ENCODE results near the gene NIN.

The NIN gene

DNA sequence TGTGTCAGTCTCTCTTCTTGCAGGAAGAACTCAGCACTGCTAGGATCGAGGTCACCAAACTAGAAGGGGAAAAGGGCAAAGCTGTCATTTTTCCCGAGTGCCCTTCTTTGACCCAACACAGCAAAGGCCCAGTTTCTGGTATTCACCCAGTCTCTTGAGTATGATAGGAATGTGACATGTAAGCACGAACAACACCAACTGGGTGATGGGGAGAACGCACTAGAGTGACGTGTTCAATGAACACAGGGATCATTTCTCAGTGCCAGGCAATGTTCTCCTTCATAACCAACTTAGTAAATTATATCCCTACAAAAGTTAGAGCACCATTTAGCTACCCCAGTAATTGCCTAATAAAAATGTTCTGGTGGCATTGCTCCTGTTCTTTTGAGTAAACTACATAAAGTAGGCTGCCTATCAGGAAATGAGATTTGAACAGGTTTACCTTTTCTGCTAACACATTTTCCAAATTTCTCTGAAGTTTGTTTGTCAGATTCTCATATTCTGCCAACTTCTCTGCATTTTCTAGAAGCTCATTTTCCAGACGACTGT lies 64.5 kb downstream of the NIN start:
- no peak for TF ChIP-seq FOXP2 (optimal IDR thresholded peaks at IDR 0.05; ENCODE audit: borderline replicate concordance, extremely low read depth, extremely low read length, insufficient read depth)
- no peak for TF ChIP-seq POLR2AphosphoS5 (IDR thresholded peaks at IDR 0.05; ENCODE audit: low read depth, low read length)
- no peak for TF ChIP-seq TAF1 (IDR thresholded peaks at IDR 0.05; ENCODE audit: borderline replicate concordance, insufficient read depth, low read length)
- TF ChIP-seq SIN3A (IDR thresholded peaks at IDR 0.05; ENCODE audit: borderline replicate concordance, insufficient read depth, low read length), result no peak
- TF ChIP-seq, protein P1, sequence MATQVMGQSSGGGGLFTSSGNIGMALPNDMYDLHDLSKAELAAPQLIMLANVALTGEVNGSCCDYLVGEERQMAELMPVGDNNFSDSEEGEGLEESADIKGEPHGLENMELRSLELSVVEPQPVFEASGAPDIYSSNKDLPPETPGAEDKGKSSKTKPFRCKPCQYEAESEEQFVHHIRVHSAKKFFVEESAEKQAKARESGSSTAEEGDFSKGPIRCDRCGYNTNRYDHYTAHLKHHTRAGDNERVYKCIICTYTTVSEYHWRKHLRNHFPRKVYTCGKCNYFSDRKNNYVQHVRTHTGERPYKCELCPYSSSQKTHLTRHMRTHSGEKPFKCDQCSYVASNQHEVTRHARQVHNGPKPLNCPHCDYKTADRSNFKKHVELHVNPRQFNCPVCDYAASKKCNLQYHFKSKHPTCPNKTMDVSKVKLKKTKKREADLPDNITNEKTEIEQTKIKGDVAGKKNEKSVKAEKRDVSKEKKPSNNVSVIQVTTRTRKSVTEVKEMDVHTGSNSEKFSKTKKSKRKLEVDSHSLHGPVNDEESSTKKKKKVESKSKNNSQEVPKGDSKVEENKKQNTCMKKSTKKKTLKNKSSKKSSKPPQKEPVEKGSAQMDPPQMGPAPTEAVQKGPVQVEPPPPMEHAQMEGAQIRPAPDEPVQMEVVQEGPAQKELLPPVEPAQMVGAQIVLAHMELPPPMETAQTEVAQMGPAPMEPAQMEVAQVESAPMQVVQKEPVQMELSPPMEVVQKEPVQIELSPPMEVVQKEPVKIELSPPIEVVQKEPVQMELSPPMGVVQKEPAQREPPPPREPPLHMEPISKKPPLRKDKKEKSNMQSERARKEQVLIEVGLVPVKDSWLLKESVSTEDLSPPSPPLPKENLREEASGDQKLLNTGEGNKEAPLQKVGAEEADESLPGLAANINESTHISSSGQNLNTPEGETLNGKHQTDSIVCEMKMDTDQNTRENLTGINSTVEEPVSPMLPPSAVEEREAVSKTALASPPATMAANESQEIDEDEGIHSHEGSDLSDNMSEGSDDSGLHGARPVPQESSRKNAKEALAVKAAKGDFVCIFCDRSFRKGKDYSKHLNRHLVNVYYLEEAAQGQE (IDR thresholded peaks at IDR 0.05; ENCODE audit: insufficient read depth in 1 of 2, low read depth in 2 of 2, low read length in 2 of 2), result no peak

DNA sequence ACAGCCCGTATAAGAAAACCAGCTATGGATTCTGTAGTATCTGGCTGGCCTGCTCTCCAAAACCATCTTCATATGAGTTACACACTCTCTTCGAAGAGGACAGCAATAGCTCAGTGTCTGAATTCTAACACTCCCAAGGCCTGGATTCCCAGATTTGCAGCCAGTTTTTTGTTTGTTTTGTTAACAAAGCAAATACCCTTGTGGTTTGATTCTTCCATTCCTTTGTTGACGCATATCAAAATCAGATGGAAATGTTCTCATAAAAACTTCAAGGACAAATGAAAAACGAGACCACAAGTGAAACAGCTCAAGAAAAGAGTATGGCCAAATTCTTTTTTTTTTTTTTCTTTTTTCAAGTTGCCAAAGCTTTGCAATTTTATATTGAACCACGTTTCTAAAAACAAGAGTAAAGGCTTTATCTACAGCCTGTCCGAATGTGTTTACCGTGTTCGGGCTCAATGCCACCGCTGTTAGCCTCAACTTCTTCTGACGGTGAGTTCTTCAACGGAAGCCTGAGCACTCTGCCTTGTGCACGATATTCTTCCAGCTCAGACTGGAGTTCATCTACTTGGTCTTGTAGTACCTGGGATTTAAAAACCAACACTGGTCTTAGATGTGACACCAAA lies 67.5 kb downstream of the NIN start:
- TF ChIP-seq, protein P1 (IDR thresholded peaks at IDR 0.05; ENCODE audit: insufficient read depth in 1 of 2, low read depth in 2 of 2, low read length in 2 of 2), result no peak
- TF ChIP-seq FOXP2 (optimal IDR thresholded peaks at IDR 0.05; ENCODE audit: borderline replicate concordance, extremely low read depth, extremely low read length, insufficient read depth), result no peak
- no peak for TF ChIP-seq POLR2AphosphoS5 (IDR thresholded peaks at IDR 0.05; ENCODE audit: low read depth, low read length)
- no peak for TF ChIP-seq TAF1 (IDR thresholded peaks at IDR 0.05; ENCODE audit: borderline replicate concordance, insufficient read depth, low read length)
- TF ChIP-seq SIN3A (IDR thresholded peaks at IDR 0.05; ENCODE audit: borderline replicate concordance, insufficient read depth, low read length), result no peak

DNA sequence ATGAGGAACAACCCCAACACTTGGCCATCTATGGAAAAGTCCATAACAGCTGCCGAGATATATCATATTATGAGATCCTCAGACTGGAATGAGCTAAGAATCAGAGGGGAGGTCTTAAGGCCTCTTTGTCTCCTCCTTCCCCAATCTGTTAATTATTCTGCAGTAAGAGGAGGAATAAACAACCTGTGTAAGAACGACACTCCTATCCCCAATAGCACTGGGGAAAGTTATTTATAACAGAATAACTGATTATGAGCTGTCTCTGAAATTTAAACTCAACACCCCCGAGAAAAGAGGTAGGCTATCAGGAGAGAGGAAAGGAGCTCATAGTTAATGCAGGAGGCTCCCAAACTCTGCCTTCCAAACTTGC lies 68.0 kb downstream of the NIN start:
- TF ChIP-seq FOXP2 (optimal IDR thresholded peaks at IDR 0.05; ENCODE audit: borderline replicate concordance, extremely low read depth, extremely low read length, insufficient read depth) (no peak), POLR2AphosphoS5 (IDR thresholded peaks at IDR 0.05; ENCODE audit: low read depth, low read length) (no peak), TAF1 (IDR thresholded peaks at IDR 0.05; ENCODE audit: borderline replicate concordance, insufficient read depth, low read length) (no peak)
- TF ChIP-seq, protein P1 (IDR thresholded peaks at IDR 0.05; ENCODE audit: insufficient read depth in 1 of 2, low read depth in 2 of 2, low read length in 2 of 2), result no peak

DNA sequence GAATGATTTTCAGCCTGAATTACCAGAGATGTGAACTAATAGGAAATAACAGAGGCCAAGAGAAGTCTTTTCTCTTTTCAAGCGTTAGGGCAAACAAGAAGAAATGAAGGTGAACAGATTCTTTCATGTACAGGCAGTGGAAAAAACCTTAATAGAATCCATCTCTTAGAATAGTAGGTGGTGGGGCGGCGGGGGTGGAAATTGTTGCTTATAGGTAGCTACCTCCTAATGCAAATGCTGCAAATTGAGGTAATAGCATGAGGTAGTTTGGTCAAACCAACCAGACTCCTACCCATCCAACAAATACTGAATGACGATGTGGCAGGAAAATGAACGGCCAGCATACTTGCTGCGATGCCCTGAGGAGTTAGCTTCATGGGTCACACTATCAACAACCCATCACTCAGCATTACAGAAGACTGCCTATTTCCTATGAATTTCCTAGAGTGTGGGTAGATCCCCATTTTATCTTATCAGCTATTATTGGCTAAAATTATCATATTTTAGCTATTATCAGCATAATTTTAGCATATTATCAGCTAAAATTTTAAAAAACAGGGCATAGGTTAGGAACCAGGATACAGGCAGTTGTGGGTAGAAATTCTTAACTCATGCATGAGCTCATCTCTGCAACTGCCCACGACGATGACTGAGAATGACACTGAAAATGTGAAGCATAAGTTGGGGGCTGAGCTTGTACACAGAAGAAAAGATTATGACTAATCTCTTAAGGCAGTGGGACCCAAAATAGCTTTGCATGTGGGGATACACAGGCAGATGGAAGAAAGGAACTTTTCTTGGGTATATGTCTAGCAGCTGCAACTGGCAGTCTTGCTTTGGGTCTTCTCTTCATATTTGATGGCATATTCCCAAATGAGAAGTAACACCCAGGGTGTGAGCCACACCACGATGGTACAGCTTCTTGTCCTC lies 68.7 kb downstream of the NIN start:
- TF ChIP-seq POLR2AphosphoS5 (IDR thresholded peaks at IDR 0.05; ENCODE audit: low read depth, low read length) (no peak), SIN3A (IDR thresholded peaks at IDR 0.05; ENCODE audit: borderline replicate concordance, insufficient read depth, low read length) (no peak), FOXP2 (optimal IDR thresholded peaks at IDR 0.05; ENCODE audit: borderline replicate concordance, extremely low read depth, extremely low read length, insufficient read depth) (no peak), TAF1 (IDR thresholded peaks at IDR 0.05; ENCODE audit: borderline replicate concordance, insufficient read depth, low read length) (no peak)
- TF ChIP-seq, protein P1 (IDR thresholded peaks at IDR 0.05; ENCODE audit: insufficient read depth in 1 of 2, low read depth in 2 of 2, low read length in 2 of 2), result no peak

All from PFSK-1 (cell line).